ENCODE results near the gene TRIO. TPM values are rescaled to one million over a fixed set of nuclear protein-coding genes. Genes with fewer than 3 reads are reported as not detected.

The TRIO gene
- total RNA-seq, 5 donors from 2014 or later (not counting 1 experiment from before 2014, with no cell fraction given), result 6.2 to 31.1 (median 11.8) TPM

DNA sequence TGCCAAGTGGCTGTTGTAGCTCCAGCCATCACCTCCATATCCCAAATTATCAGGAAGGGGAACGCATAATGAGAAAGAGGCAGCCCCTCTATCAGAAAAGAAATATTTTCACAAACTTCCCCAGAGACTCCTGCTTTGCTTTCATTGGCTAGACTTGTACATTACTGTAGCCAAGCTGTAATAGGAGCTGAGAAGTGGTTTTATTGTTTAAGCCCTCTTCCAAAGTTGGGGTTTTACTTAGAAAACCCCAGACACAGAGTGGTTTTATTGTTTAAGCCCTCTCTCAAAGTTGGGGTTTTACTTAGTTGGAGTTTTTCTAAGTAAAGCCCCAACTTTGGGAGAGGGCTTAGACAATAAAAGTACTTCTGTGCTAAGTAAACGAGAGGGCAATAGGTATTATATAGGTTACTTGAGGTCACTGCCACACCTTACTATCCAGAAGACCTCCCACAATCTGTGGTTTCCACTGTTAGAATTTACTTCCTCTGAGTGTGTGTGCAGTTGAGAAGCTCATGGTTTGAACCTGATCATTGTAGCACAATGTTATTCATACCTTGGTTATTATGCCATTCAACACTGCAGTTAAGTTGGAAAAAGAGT, 222.8 kb downstream of the TRIO start:
- Mint-ChIP-seq H3K27me3 (peaks cover 0 to under 1% of the 10 kb centered on the region in 2 donors), H3K27ac (no peak overlapping the region), H3K36me3 (no peaks in the 10 kb centered on the region), H3K9me3 (no peaks in the 10 kb centered on the region), H3K4me1 (peaks cover 30 to 39% (median 30%) of the 10 kb centered on the region in 3 donors), H3K4me3 (peak overlapping the region in 2 of 3 donors; percentile 13 to 66)
- peak; percentile 82 to 88 (median 86) for ATAC-seq (replicated peaks in 1 of 4)
- Histone ChIP-seq H3K27ac (ENCODE audit: low read length) (peak overlapping the region; percentile 5), H3K4me1 (ENCODE audit: control insufficient read depth in 1 of 2, extremely low read depth in 1 of 2, insufficient read depth in 2 of 2, low read length in 2 of 2) (peaks cover 25 to 27% of the 10 kb centered on the region in 2 experiments), H3K27me3 (replicated peaks in 1 of 2; ENCODE audit: control insufficient read depth in 2 of 2, extremely low read depth in 1 of 2, insufficient read depth in 2 of 2, low read length in 1 of 2) (no peaks in the 10 kb centered on the region), H3K9me3 (no peaks in the 10 kb centered on the region), H3K4me3 (ENCODE audit: control insufficient read depth in 1 of 2, extremely low read depth in 1 of 2, low read length in 1 of 2) (no peak overlapping the region), H3K36me3 (ENCODE audit: control insufficient read depth in 2 of 2, extremely low read depth in 1 of 2, insufficient read depth in 1 of 2, low read length in 1 of 2) (peaks cover 0 to under 1% of the 10 kb centered on the region in 2 donors)
- CTCF ChIA-PET, result interaction anchor here (0.5 to 4.3 kb wide), 4 partner anchors 229 to 583 kb away, joined by 3 to 75 read pairs (median 11); no protein-coding TSS in a partner anchor
- no CpG with 5 or more reads among the region's 2 CpGs for WGBS (ENCODE audit: insufficient coverage)
- peak in 1 of 35 experiments; percentile 54 for DNase-seq
- POLR2A ChIA-PET, result no interaction called here

DNA sequence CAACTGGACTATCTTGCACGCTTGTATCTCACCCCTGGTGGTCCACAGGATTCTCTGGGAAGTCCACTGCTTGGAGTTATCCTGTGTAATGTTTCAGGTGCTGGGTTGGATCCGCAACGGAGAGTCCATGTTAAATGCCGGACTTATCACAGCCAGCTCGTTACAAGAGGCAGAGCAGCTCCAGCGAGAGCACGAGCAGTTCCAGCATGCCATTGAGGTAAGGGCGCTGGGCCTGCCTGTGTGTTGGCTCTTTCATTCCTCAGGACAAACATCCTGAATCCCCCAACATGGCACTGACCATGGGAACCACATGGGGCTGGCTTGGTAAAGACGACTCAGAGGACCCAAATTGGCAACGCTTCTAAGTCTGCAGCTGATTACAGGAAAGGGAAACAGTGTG, 223.6 kb downstream of the TRIO start:
- peaks cover 30 to 39% (median 30%) of the 10 kb centered on the region in 3 donors for H3K4me1 Mint-ChIP-seq
- Histone ChIP-seq H3K9me3 (no peaks in the 10 kb centered on the region), H3K4me3 (ENCODE audit: control insufficient read depth in 1 of 2, extremely low read depth in 1 of 2, low read length in 1 of 2) (no peak overlapping the region), H3K4me1 (ENCODE audit: control insufficient read depth in 1 of 2, extremely low read depth in 1 of 2, insufficient read depth in 2 of 2, low read length in 2 of 2) (peaks cover 25 to 27% of the 10 kb centered on the region in 2 experiments), H3K36me3 (ENCODE audit: control insufficient read depth in 2 of 2, extremely low read depth in 1 of 2, insufficient read depth in 1 of 2, low read length in 1 of 2) (no peaks in the 10 kb centered on the region), H3K27ac (ENCODE audit: low read length) (no peak overlapping the region), H3K27me3 (replicated peaks in 1 of 2; ENCODE audit: control insufficient read depth in 2 of 2, extremely low read depth in 1 of 2, insufficient read depth in 2 of 2, low read length in 1 of 2) (no peaks in the 10 kb centered on the region)
- peak overlapping the region in 1 of 3 donors; percentile 5 for H3K4me3 Mint-ChIP-seq
- H3K36me3 Mint-ChIP-seq, result no peaks in the 10 kb centered on the region
- CTCF ChIA-PET, result interaction anchor here (1.5 to 1.9 kb wide), 2 partner anchors 281 to 282 kb away, joined by 10 to 17 read pairs; no protein-coding TSS in a partner anchor
- H3K9me3 Mint-ChIP-seq, result no peaks in the 10 kb centered on the region
- H3K27me3 Mint-ChIP-seq, result no peaks in the 10 kb centered on the region
- POLR2A ChIA-PET, result no interaction called here
- ATAC-seq (replicated peaks in 1 of 4) (no peak), DNase-seq (no peak)
- H3K27ac Mint-ChIP-seq, result no peak overlapping the region
- 93% methylated on average over 5 of the region's 10 CpGs for WGBS (ENCODE audit: insufficient coverage)

DNA sequence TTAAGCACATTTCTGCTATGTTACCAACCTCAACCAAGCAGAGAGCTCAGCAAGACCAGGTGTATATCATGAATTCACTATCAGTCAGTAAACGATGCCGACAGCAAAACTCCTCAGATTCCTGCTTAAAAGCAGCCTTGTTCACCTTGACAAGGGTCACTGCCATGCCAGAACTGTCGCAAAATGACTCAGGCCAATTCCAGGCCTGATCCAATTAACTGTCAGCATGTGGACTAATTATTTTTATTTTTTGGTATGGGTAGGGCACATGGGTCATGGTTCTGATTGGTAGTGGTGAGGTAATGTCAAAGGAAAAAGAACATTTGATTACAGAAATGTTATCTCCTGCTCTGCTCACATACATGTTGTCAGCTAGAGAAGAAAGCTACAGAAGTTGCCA, 224.2 kb downstream of the TRIO start:
- WGBS (ENCODE audit: insufficient coverage), result 95% methylated on average over 2 of the region's 3 CpGs
- peaks cover 30 to 39% (median 30%) of the 10 kb centered on the region in 3 donors for H3K4me1 Mint-ChIP-seq
- H3K4me3 ChIP-seq (ENCODE audit: control insufficient read depth in 1 of 2, extremely low read depth in 1 of 2, low read length in 1 of 2), result no peak overlapping the region
- no peaks in the 10 kb centered on the region for H3K36me3 Mint-ChIP-seq
- H3K27me3 ChIP-seq (replicated peaks in 1 of 2; ENCODE audit: control insufficient read depth in 2 of 2, extremely low read depth in 1 of 2, insufficient read depth in 2 of 2, low read length in 1 of 2), result no peaks in the 10 kb centered on the region
- H3K27ac Mint-ChIP-seq, result no peak overlapping the region
- ChIA-PET POLR2A (interaction anchor here in 1 of 2 donors (0.6 kb wide), 1 partner anchor 581 kb away, joined by 3 read pairs; no protein-coding TSS in a partner anchor), CTCF (interaction anchor here (0.6 to 2.0 kb wide), 4 partner anchors 19 to 590 kb away, joined by 3 to 12 read pairs (median 6); no protein-coding TSS in a partner anchor)
- DNase-seq (no peak), ATAC-seq (replicated peaks in 1 of 4) (no peak)
- no peak overlapping the region for H3K27ac ChIP-seq (ENCODE audit: low read length)
- H3K4me1 ChIP-seq (ENCODE audit: control insufficient read depth in 1 of 2, extremely low read depth in 1 of 2, insufficient read depth in 2 of 2, low read length in 2 of 2), result peaks cover 25 to 27% of the 10 kb centered on the region in 2 experiments
- peak overlapping the region in 1 of 3 donors; percentile 5 for H3K4me3 Mint-ChIP-seq
- H3K9me3 Mint-ChIP-seq, result no peaks in the 10 kb centered on the region
- no peaks in the 10 kb centered on the region for H3K9me3 ChIP-seq
- H3K27me3 Mint-ChIP-seq, result no peaks in the 10 kb centered on the region
- H3K36me3 ChIP-seq (ENCODE audit: control insufficient read depth in 2 of 2, extremely low read depth in 1 of 2, insufficient read depth in 1 of 2, low read length in 1 of 2), result no peaks in the 10 kb centered on the region

DNA sequence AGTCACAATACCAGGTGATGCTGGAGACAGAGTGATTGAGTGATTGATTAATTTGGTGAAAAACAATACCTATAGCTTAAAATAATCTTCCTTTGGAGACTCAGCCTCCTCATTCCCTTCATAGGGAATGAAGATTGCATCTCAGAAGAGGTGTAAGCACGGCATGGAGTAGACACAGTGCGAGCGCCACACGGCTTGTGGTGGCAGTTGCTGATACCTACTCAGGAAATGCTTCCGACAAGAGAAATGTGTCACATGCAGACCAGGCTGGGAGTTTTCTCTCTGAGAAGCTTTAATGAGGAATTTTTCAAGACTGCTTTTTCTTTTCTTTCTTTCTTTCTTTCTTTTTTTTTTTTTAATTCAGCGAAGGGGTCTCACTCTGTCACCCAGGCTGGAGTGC, 226.6 kb downstream of the TRIO start:
- Mint-ChIP-seq H3K36me3 (no peaks in the 10 kb centered on the region), H3K4me3 (no peak overlapping the region), H3K27me3 (no peaks in the 10 kb centered on the region), H3K4me1 (peaks cover 22 to 30% (median 23%) of the 10 kb centered on the region in 3 donors), H3K9me3 (no peaks in the 10 kb centered on the region), H3K27ac (no peak overlapping the region)
- Histone ChIP-seq H3K4me3 (ENCODE audit: control insufficient read depth in 1 of 2, extremely low read depth in 1 of 2, low read length in 1 of 2) (no peak overlapping the region), H3K27me3 (replicated peaks in 1 of 2; ENCODE audit: control insufficient read depth in 2 of 2, extremely low read depth in 1 of 2, insufficient read depth in 2 of 2, low read length in 1 of 2) (no peaks in the 10 kb centered on the region), H3K36me3 (ENCODE audit: control insufficient read depth in 2 of 2, extremely low read depth in 1 of 2, insufficient read depth in 1 of 2, low read length in 1 of 2) (no peaks in the 10 kb centered on the region), H3K4me1 (ENCODE audit: control insufficient read depth in 1 of 2, extremely low read depth in 1 of 2, insufficient read depth in 2 of 2, low read length in 2 of 2) (peaks cover 21% of the 10 kb centered on the region in 2 experiments), H3K9me3 (no peaks in the 10 kb centered on the region), H3K27ac (ENCODE audit: low read length) (no peak overlapping the region)
- no CpG with 5 or more reads among the region's 6 CpGs for WGBS (ENCODE audit: insufficient coverage)
- DNase-seq (no peak), ATAC-seq (replicated peaks in 1 of 4) (no peak)
- ChIA-PET CTCF (interaction anchor here (0.9 to 1.4 kb wide), 3 partner anchors 24 to 279 kb away, joined by 3 to 5 read pairs (median 4); no protein-coding TSS in a partner anchor), POLR2A (interaction anchor here in 1 of 2 donors (0.6 kb wide), 1 partner anchor 46 kb away, joined by 6 read pairs; no protein-coding TSS in a partner anchor)

DNA sequence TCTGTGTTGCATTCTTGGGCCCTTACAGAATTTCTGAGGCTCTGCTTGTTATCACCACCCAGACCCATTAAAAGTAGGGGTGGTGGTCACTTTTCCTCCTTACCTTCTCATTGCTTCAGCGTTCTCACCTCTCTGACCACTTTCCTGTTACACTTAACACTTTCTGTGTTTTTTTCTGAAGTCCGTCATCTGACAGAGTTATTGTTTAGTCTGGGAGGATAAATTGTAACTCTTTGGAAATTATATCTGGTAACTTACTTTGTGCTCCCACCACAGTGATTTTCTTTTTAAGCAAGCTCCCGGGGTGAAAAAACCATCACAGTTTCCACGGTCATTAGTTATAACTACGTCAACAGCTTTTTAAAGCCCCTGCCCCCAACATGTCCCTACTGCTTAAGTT, 227.2 kb downstream of the TRIO start:
- Histone ChIP-seq H3K4me1 (ENCODE audit: control insufficient read depth in 1 of 2, extremely low read depth in 1 of 2, insufficient read depth in 2 of 2, low read length in 2 of 2) (peaks cover 15 to 18% of the 10 kb centered on the region in 2 experiments), H3K27ac (ENCODE audit: low read length) (no peak overlapping the region), H3K9me3 (no peaks in the 10 kb centered on the region), H3K4me3 (ENCODE audit: control insufficient read depth in 1 of 2, extremely low read depth in 1 of 2, low read length in 1 of 2) (no peak overlapping the region), H3K36me3 (ENCODE audit: control insufficient read depth in 2 of 2, extremely low read depth in 1 of 2, insufficient read depth in 1 of 2, low read length in 1 of 2) (no peaks in the 10 kb centered on the region), H3K27me3 (replicated peaks in 1 of 2; ENCODE audit: control insufficient read depth in 2 of 2, extremely low read depth in 1 of 2, insufficient read depth in 2 of 2, low read length in 1 of 2) (no peaks in the 10 kb centered on the region)
- no peaks in the 10 kb centered on the region for H3K36me3 Mint-ChIP-seq
- no CpG with 5 or more reads among the region's 5 CpGs for WGBS (ENCODE audit: insufficient coverage)
- no peak for DNase-seq
- H3K27me3 Mint-ChIP-seq, result no peaks in the 10 kb centered on the region
- peaks cover 16 to 24% (median 17%) of the 10 kb centered on the region in 3 donors for H3K4me1 Mint-ChIP-seq
- H3K9me3 Mint-ChIP-seq, result no peaks in the 10 kb centered on the region
- no peak for ATAC-seq (replicated peaks in 1 of 4)
- ChIA-PET POLR2A (no interaction called here), CTCF (interaction anchor here (1.2 to 1.4 kb wide), 2 partner anchors 279 kb away, joined by 5 to 6 read pairs; no protein-coding TSS in a partner anchor)
- H3K27ac Mint-ChIP-seq, result no peak overlapping the region
- no peak overlapping the region for H3K4me3 Mint-ChIP-seq

DNA sequence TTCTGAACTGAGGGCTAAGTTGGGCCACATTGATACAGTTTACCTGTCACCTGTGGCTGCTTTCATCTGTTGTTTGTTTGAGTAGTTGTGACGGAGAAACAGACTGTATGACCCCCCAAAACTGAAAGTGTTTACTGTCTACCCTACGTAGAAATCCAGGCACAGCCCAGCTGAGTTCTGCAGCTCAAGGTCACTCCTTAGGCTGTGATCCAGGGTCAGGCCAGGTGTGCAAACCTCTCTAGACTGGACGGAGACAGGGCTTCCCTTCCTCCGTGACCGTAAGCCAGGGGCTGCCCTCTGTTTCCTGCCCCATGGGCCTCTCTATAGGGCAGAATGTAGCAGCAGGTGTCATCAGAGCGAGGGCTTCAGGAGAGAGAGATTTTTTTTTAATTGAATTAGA, 230.5 kb downstream of the TRIO start:
- ChIA-PET CTCF (interaction anchor here in 1 of 2 donors (1.6 kb wide), 1 partner anchor 275 kb away, joined by 5 read pairs; no protein-coding TSS in a partner anchor), POLR2A (no interaction called here)
- DNase-seq (no peak), ATAC-seq (replicated peaks in 1 of 4) (no peak)
- Histone ChIP-seq H3K9me3 (no peaks in the 10 kb centered on the region), H3K4me3 (ENCODE audit: control insufficient read depth in 1 of 2, extremely low read depth in 1 of 2, low read length in 1 of 2) (no peak overlapping the region), H3K4me1 (ENCODE audit: control insufficient read depth in 1 of 2, extremely low read depth in 1 of 2, insufficient read depth in 2 of 2, low read length in 2 of 2) (no peaks in the 10 kb centered on the region), H3K36me3 (ENCODE audit: control insufficient read depth in 2 of 2, extremely low read depth in 1 of 2, insufficient read depth in 1 of 2, low read length in 1 of 2) (no peaks in the 10 kb centered on the region), H3K27ac (ENCODE audit: low read length) (no peak overlapping the region), H3K27me3 (replicated peaks in 1 of 2; ENCODE audit: control insufficient read depth in 2 of 2, extremely low read depth in 1 of 2, insufficient read depth in 2 of 2, low read length in 1 of 2) (peaks cover 0 to 3% of the 10 kb centered on the region in 2 experiments)
- Mint-ChIP-seq H3K27ac (no peak overlapping the region), H3K9me3 (no peaks in the 10 kb centered on the region), H3K4me3 (no peak overlapping the region), H3K4me1 (no peaks in the 10 kb centered on the region), H3K27me3 (peaks cover 0 to 2% of the 10 kb centered on the region in 2 donors), H3K36me3 (no peaks in the 10 kb centered on the region)
- WGBS (ENCODE audit: insufficient coverage), result 79% methylated on average over 4 of the region's 6 CpGs

Measured in T-cell (primary cell).